GM21367 (cell line): Measurements from ENCODE around the gene GPR146.

ENCODE experiments used
- ATAC-seq: cut with Tn5 transposase; IDR thresholded peaks from one replicate; pipeline ENCODE4 v1.9.1; 2021; ENCODE audit not compliant: unreplicated experiment

The GPR146 gene

GRCh38 chr7:1090686-1091643, 46.6 kb downstream of the GPR146 start:
- ATAC-seq = no peak

- ATAC-seq = no peak
These were observed 47.3 kb downstream of the GPR146 start for GRCh38 chr7:1091644-1092027.

- ATAC-seq = no peak
These were observed 47.9 kb downstream of the GPR146 start for GRCh38 chr7:1092161-1092632.

- no peak for ATAC-seq
These were observed 48.6 kb downstream of the GPR146 start for GRCh38 chr7:1092806-1093501.

- no peak for ATAC-seq
These were observed 49.1 kb downstream of the GPR146 start for GRCh38 chr7:1093502-1093843.

GRCh38 chr7:1093916-1094508, 49.7 kb downstream of the GPR146 start:
- ATAC-seq = no peak

- ATAC-seq = no peak
These were observed 50.5 kb downstream of the GPR146 start for GRCh38 chr7:1094870-1095269.

GRCh38 chr7:1095621-1096155, 51.3 kb downstream of the GPR146 start:
- ATAC-seq = no peak

- ATAC-seq = no peak
These were observed 52.1 kb downstream of the GPR146 start for GRCh38 chr7:1096156-1097119.

GRCh38 chr7:1097120-1097504, 52.8 kb downstream of the GPR146 start:
- ATAC-seq = no peak

GRCh38 chr7:1098243-1099153, 54.2 kb downstream of the GPR146 start:
- ATAC-seq = no peak

- no peak for ATAC-seq
These were observed 54.8 kb downstream of the GPR146 start for GRCh38 chr7:1099154-1099542.

GRCh38 chr7:1099637-1100036, 55.3 kb downstream of the GPR146 start:
- ATAC-seq = no peak

- no peak for ATAC-seq
These were observed 56.0 kb downstream of the GPR146 start for GRCh38 chr7:1100386-1100785.

GRCh38 chr7:1100834-1101562, 56.7 kb downstream of the GPR146 start:
- no peak for ATAC-seq

- ATAC-seq = no peak
These were observed 57.5 kb downstream of the GPR146 start for GRCh38 chr7:1101563-1102431.

GRCh38 chr7:1103009-1103788, 58.9 kb downstream of the GPR146 start:
- no peak for ATAC-seq
